K562 (cell line): ENCODE measurements around the gene HES5. TPM values are rescaled to one million over a fixed set of nuclear protein-coding genes. Genes with fewer than 3 reads are reported as not detected.

Experiments used
- ATAC-seq: fragments of 200-7000 bp; cut with Tn5 transposase; 3 replicates; pipeline ENCODE4 v1.9.1; 2020; ENCODE audit warnings: moderate library complexity
- BruUV-seq: library from RNA; stranded (reverse); fragments of 400-500 nt; replicated peaks from 2 replicates; lab custom pipeline; 2021; lab: Mats Ljungman, UMichigan
- CTCF ChIA-PET: fragments of 300-600 bp; formaldehyde crosslinking; extraction: SDS; loops from one replicate; lab custom pipeline; 2021; ENCODE audit warnings: low intra/inter-chr PET ratio; lab: Yijun Ruan, JAX
- POLR2A ChIA-PET: fragments of 300-600, 350-650 bp; sonication (Branson Sonifier 250); formaldehyde crosslinking; extraction: SDS; loops from one replicate; lab custom pipeline; 2021; ENCODE audit warnings: antibody characterized with exemption, inconsistent platforms; lab: Yijun Ruan, JAX
- DNase-seq, 4 experiments: peaks; one replicate each; pipeline versions ENCODE4 v3.0.0 to v3.0.0-alpha.2; 2011 to 2018; ENCODE audit warnings: low spot score in 3 of 4, mixed read lengths in 3 of 4; ENCODE audit errors: extremely low read depth in 1 of 4
- FAIRE-seq: peaks from 2 replicates; lab custom pipeline; 2011; peaks lifted over from hg19 to GRCh38; lab: Jason Lieb, UNC
- H2AFZ ChIP-seq: 2 replicates; pipeline ENCODE4 v1.6.0; 2011; ENCODE audit warnings: low read depth, low read length, control low read depth, inconsistent platforms
- H3K27ac ChIP-seq: fragments of 200-600 bp; 3 replicates; pipeline ENCODE4 v1.8.0; 2011; ENCODE audit warnings: low read depth, mild to moderate bottlenecking, control low read depth, inconsistent platforms, low read length, moderate library complexity, mixed read lengths; ENCODE audit errors: extremely low read depth
- H3K27me3 ChIP-seq, 2 experiments: fragments of 300-600 bp in 1 of 2; 2 replicates in 1 of 2; 3 replicates in 1 of 2; pipeline versions ENCODE4 v1.6.0 to v1.8.0; 2011; ENCODE audit warnings: inconsistent platforms in 2 of 2, low read length in 2 of 2, mild to moderate bottlenecking in 1 of 2, mixed read lengths in 1 of 2, moderate library complexity in 1 of 2; ENCODE audit not compliant: control insufficient read depth in 2 of 2, insufficient read depth in 2 of 2
- H3K36me3 ChIP-seq: fragments of 300-600 bp; 3 replicates; pipeline ENCODE4 v1.8.0; 2011; ENCODE audit warnings: mild to moderate bottlenecking, low read length, inconsistent platforms; ENCODE audit not compliant: control insufficient read depth, insufficient read depth
- H3K4me1 ChIP-seq, 2 experiments: fragments of 200-600 bp in 1 of 2; replicated peaks in 1 of 2; 2 replicates in 1 of 2; 3 replicates in 1 of 2; pipeline versions ENCODE4 v1.5.1 to v1.8.0; 2011; ENCODE audit warnings: inconsistent platforms in 2 of 2, low read length in 2 of 2, mild to moderate bottlenecking in 1 of 2, mixed read lengths in 1 of 2, moderate library complexity in 1 of 2; ENCODE audit not compliant: control insufficient read depth in 2 of 2, insufficient read depth in 2 of 2
- H3K4me2 ChIP-seq: 2 replicates; pipeline ENCODE4 v1.6.1; 2011; ENCODE audit warnings: low read length, control low read depth, inconsistent platforms, mixed read lengths; ENCODE audit not compliant: insufficient read depth
- H3K4me3 ChIP-seq: fragments of 200-600 bp; sonication (generic), shearing (Covaris generic); 2 replicates; pipeline ENCODE4 v1.5.1; 2016; ENCODE audit warnings: control low read depth, inconsistent platforms
- H3K79me2 ChIP-seq: fragments of 200-600 bp; 3 replicates; pipeline ENCODE4 v1.8.0; 2011; ENCODE audit warnings: low read length, inconsistent platforms; ENCODE audit not compliant: control insufficient read depth, insufficient read depth
- H3K9ac ChIP-seq, 2 experiments: 2 replicates each; pipeline versions ENCODE4 v1.6.0 to v1.6.1; 2011; ENCODE audit warnings: low read depth in 2 of 2, low read length in 2 of 2, control low read depth in 1 of 2, inconsistent platforms in 1 of 2, mild to moderate bottlenecking in 1 of 2, mixed read lengths in 1 of 2; ENCODE audit not compliant: insufficient read depth in 1 of 2
- H3K9me1 ChIP-seq: one replicate; pipeline ENCODE4 v1.6.0; 2011; ENCODE audit warnings: inconsistent platforms, mild to moderate bottlenecking, low read length, moderate library complexity; ENCODE audit not compliant: control insufficient read depth, insufficient read depth
- H3K9me3 ChIP-seq: replicated peaks from 2 replicates; pipeline ENCODE4 v1.5.1; 2011; ENCODE audit warnings: low read depth, low read length, inconsistent platforms; ENCODE audit not compliant: control insufficient read depth, insufficient read depth
- H4K20me1 ChIP-seq: replicated peaks from 2 replicates; pipeline ENCODE4 v1.6.1; 2011; ENCODE audit warnings: low read length, inconsistent platforms, mixed read lengths; ENCODE audit not compliant: control insufficient read depth, insufficient read depth
- ARHGAP35 ChIP-seq: fragments of 450-650 bp; IDR thresholded peaks from 2 replicates; pipeline ENCODE4 v1.6.1; 2018; ENCODE audit not compliant: partially characterized antibody
- E2F5 ChIP-seq: sonication (generic); formaldehyde crosslinking; IDR thresholded peaks from 2 replicates; pipeline ENCODE4 v1.8.0; 2022; ENCODE audit warnings: mild to moderate bottlenecking, missing genetic modification reagents
- ETV6 ChIP-seq, 3 experiments: fragments of 150-350 bp in 1 of 3; sonication (generic) in 1 of 3; formaldehyde crosslinking in 1 of 3; IDR thresholded peaks; 2 replicates each; pipeline versions ENCODE4 v1.6.1 to v1.8.0; 2014 to 2022; ENCODE audit warnings: borderline replicate concordance in 2 of 3, low read depth in 2 of 3, antibody characterized with exemption in 1 of 3, low read length in 1 of 3, mild to moderate bottlenecking in 1 of 3, missing genetic modification reagents in 1 of 3
- HDAC1 ChIP-seq, 2 experiments: fragments of 450-650 bp; IDR thresholded peaks; 2 replicates each; pipeline ENCODE4 v1.6.1; 2016 to 2017; ENCODE audit warnings: inconsistent platforms in 1 of 2, mild to moderate bottlenecking in 1 of 2, moderate library complexity in 1 of 2
- KAT8 ChIP-seq: fragments of 450-650 bp; IDR thresholded peaks from 2 replicates; pipeline ENCODE4 v1.6.1; 2016; ENCODE audit warnings: low read depth, mild to moderate bottlenecking
- MEIS2 ChIP-seq: fragments of 450-650 bp; IDR thresholded peaks from 2 replicates; pipeline ENCODE4 v1.6.1; 2014; ENCODE audit warnings: mild to moderate bottlenecking; ENCODE audit not compliant: partially characterized antibody
- PHF20 ChIP-seq: fragments of 450-650 bp; IDR thresholded peaks from 2 replicates; pipeline ENCODE4 v1.6.1; 2018; ENCODE audit not compliant: partially characterized antibody
- RBM15 ChIP-seq: fragments of 200-400 bp; formaldehyde crosslinking; IDR thresholded peaks from 2 replicates; pipeline ENCODE4 v1.6.1; 2018; ENCODE audit warnings: mild to moderate bottlenecking, low read length, moderate library complexity; ENCODE audit not compliant: insufficient read depth
- SMAD1 ChIP-seq: fragments of 150-350 bp; IDR thresholded peaks from 2 replicates; pipeline ENCODE4 v1.6.1; 2014; ENCODE audit warnings: low read length, low read depth; ENCODE audit not compliant: partially characterized antibody
- TARDBP ChIP-seq: fragments of 450-650 bp; IDR thresholded peaks from 2 replicates; pipeline ENCODE4 v1.6.1; 2016
- ZBTB40 ChIP-seq, 2 experiments: fragments of 450-650 bp in 1 of 2; sonication (generic) in 1 of 2; formaldehyde crosslinking in 1 of 2; IDR thresholded peaks; 2 replicates each; pipeline versions ENCODE4 v1.7.1 to v1.9.0; 2016 to 2022; ENCODE audit warnings: inconsistent platforms in 1 of 2, mild to moderate bottlenecking in 1 of 2, missing genetic modification reagents in 1 of 2
- ZKSCAN3 ChIP-seq: fragments of 250-450 bp; sonication (Bioruptor Pico); IDR thresholded peaks from 2 replicates; pipeline ENCODE4 v1.4.0; 2020
- WGBS: fragments of 100-300 bp; shearing (Covaris generic); methylation state at CpG from one replicate; pipeline ENCODE4 v1.1.6; 2016; ENCODE audit warnings: low coverage, mixed read lengths; ENCODE audit not compliant: insufficient coverage; ENCODE audit errors: missing lambda C conversion rate; 5-methylcytosine and 5-hydroxymethylcytosine counted together
- in situ Hi-C: fragments of 300-500 bp; cut with MboI; formaldehyde crosslinking; loops from 4 replicates; pipeline ENCODE4 v1.15.0; 2018; ENCODE audit warnings: inconsistent platforms, mixed read lengths
- intact Hi-C: fragments of 100-400 bp; cut with micrococcal nuclease; formaldehyde crosslinking; loops from 2 replicates; pipeline ENCODE4 v1.14.2; 2022
- polyA plus RNA-seq, 8 experiments: library from polyadenylated mRNA; depleted of rRNA in 4 of 8; stranded (reverse) in 5 of 8; unstranded in 3 of 8; fragments of >200 nt; fragmentation: Nextera tagmentation in 2 of 8; fragmentation: Illumina TruSeq in 1 of 8; extraction: Ambion mirVana in 2 of 8; extraction: Trizol in 1 of 8; gene quantifications; 2 replicates each; pipeline versions ENCODE4 v1.2.1 to v1.2.3, GENCODE V29; 2011 to 2014; ENCODE audit warnings: inconsistent platforms in 1 of 8, missing spikeins in 1 of 8
- total RNA-seq, 7 experiments: library from RNA; depleted of rRNA in 6 of 7; stranded (reverse); fragments of >200 nt in 6 of 7; fragmentation: Illumina TruSeq in 2 of 7; extraction: Trizol in 2 of 7; gene quantifications; 2 replicates each; pipeline versions ENCODE4 v1.2.1 to v1.2.3, GENCODE V29; 2011 to 2021; ENCODE audit warnings: low replicate concordance in 1 of 7

Gene HES5
- total and polyA plus RNA-seq, 9 of the 15 experiments (the other 6 are each of a cell fraction or from before 2014, with no cell fraction given): not detected

GRCh38 chr1:2519029-2519685 is 10.9 kb downstream of the HES5 start:
- Histone ChIP-seq H3K4me3 (no peak overlapping the region), H3K4me2 (no peak overlapping the region), H3K4me1 (peaks cover 7 to 34% of the 10 kb centered on the region in 2 experiments; a peak in 4 of 5 replicates), H3K27ac (no peak overlapping the region), H3K27me3 (no peaks in the 10 kb centered on the region), H3K9me1 (peaks cover 10% of the 10 kb centered on the region), H3K9me3 (no peaks in the 10 kb centered on the region), H4K20me1 (peaks cover 22% of the 10 kb centered on the region), H3K79me2 (peaks cover 27% of the 10 kb centered on the region), H2AFZ (no peak overlapping the region), H3K9ac (no peak overlapping the region), H3K36me3 (peaks cover 98% of the 10 kb centered on the region)
- ATAC-seq (no peak), DNase-seq (no peak), FAIRE-seq (no peak)
- 91% methylated on average over 21 of the region's 25 CpGs for whole genome bisulfite sequencing
- intact Hi-C loops: no loop called here
- no TSS peak for BruUV-seq
- POLR2A ChIA-PET: interaction anchor here (1.3 kb wide), 2 partner anchors 9 to 30 kb away, joined by 4 to 5 read pairs; no protein-coding TSS in a partner anchor
- CTCF ChIA-PET: no interaction called here
- in situ Hi-C loops: no loop called here
- TF ChIP-seq ETV6 (IDR thresholded peaks at IDR 0.05; ENCODE audit: borderline replicate concordance in 1 of 2, low read depth in 2 of 2, low read length in 1 of 2) (no peak), ETV6 (CRISPR knock-in tag; IDR thresholded peaks at IDR 0.05; ENCODE audit: borderline replicate concordance) (no peak), MEIS2 (no peak), ARHGAP35 (no peak), PHF20 (no peak), ZBTB40 (IDR thresholded peaks at IDR 0.05) (no peak), ZBTB40 (CRISPR knock-in tag; IDR thresholded peaks at IDR 0.05) (no peak), SMAD1 (no peak), ZKSCAN3 (CRISPR knock-in tag) (no peak), E2F5 (CRISPR knock-in tag) (no peak), RBM15 (no peak), TARDBP (no peak), HDAC1 (IDR thresholded peaks at IDR 0.05) (no peak), KAT8 (no peak)
